HepG2 (cell line): ENCODE results near the gene PPM1M. TPM values are rescaled to one million over a fixed set of nuclear protein-coding genes. Genes with fewer than 3 reads are reported as not detected.
A peak's percentile ranks its signal among the peaks of the same experiment; 100 is the strongest.

Experiments used
- GATAD2A ChIP-seq: IDR thresholded peaks from 2 replicates; pipeline ENCODE4 v1.6.1; 2016
- IRX3 ChIP-seq: sonication (generic); formaldehyde crosslinking; IDR thresholded peaks from 2 replicates; pipeline ENCODE4 v1.8.1; 2023; ENCODE audit warnings: mild to moderate bottlenecking, low read depth, missing genetic modification reagents, borderline replicate concordance
- MED13 ChIP-seq: sonication (generic); formaldehyde crosslinking; IDR thresholded peaks from 2 replicates; pipeline ENCODE4 v1.5.0; 2020; ENCODE audit warnings: missing genetic modification reagents
- PLRG1 ChIP-seq: fragments of 450-650 bp; conservative IDR thresholded peaks from 2 replicates; pipeline ENCODE4 v1.6.1; 2016
- SMARCC2 ChIP-seq: fragments of 450-650 bp; IDR thresholded peaks from 2 replicates; pipeline ENCODE4 v1.6.1; 2017; ENCODE audit warnings: antibody characterized with exemption, mild to moderate bottlenecking
- SUZ12 ChIP-seq: fragments of 150-350 bp; IDR thresholded peaks from 2 replicates; pipeline ENCODE4 v1.6.1; 2014; ENCODE audit warnings: low read depth, low read length
- WIZ ChIP-seq: sonication (generic); formaldehyde crosslinking; IDR thresholded peaks from 2 replicates; pipeline ENCODE4 v1.5.1; 2020; ENCODE audit warnings: mild to moderate bottlenecking, missing genetic modification reagents
- ZBTB34 ChIP-seq: sonication (generic); formaldehyde crosslinking; IDR thresholded peaks from 2 replicates; pipeline ENCODE4 v1.8.0; 2022; ENCODE audit warnings: mild to moderate bottlenecking, missing genetic modification reagents
- ZMYM4 ChIP-seq: sonication (generic); formaldehyde crosslinking; IDR thresholded peaks from 2 replicates; pipeline ENCODE4 v1.8.1; 2023; ENCODE audit warnings: mild to moderate bottlenecking, missing genetic modification reagents
- ZNF12 ChIP-seq: sonication (generic); formaldehyde crosslinking; IDR thresholded peaks from 2 replicates; pipeline ENCODE4 v1.5.0; 2020; ENCODE audit warnings: missing genetic modification reagents
- ZNF687 ChIP-seq: sonication (generic); formaldehyde crosslinking; IDR thresholded peaks from 2 replicates; pipeline ENCODE4 v1.5.1; 2020; ENCODE audit warnings: mild to moderate bottlenecking, missing genetic modification reagents, moderate library complexity
- ZNF746 ChIP-seq: sonication (generic); formaldehyde crosslinking; IDR thresholded peaks from 2 replicates; pipeline ENCODE4 v1.8.0; 2022; ENCODE audit warnings: mild to moderate bottlenecking, missing genetic modification reagents
- ZNF766 ChIP-seq: sonication (generic); formaldehyde crosslinking; IDR thresholded peaks from 2 replicates; pipeline ENCODE4 v1.5.0; 2020; ENCODE audit warnings: missing genetic modification reagents, borderline replicate concordance
- polyA plus RNA-seq, 8 experiments: library from polyadenylated mRNA; depleted of rRNA in 3 of 8; stranded (reverse) in 7 of 8; unstranded in 1 of 8; fragments of >200 nt; fragmentation: Illumina TruSeq in 4 of 8; extraction: Trizol in 4 of 8; gene quantifications; 2 replicates each; pipeline versions ENCODE4 v1.2.1 to v1.2.3, GENCODE V29; 2011 to 2016; ENCODE audit warnings: low read depth in 4 of 8, missing spikeins in 1 of 8, mixed read lengths in 1 of 8; ENCODE audit not compliant: insufficient read depth in 1 of 8
- total RNA-seq, 5 experiments: library from RNA; depleted of rRNA; stranded (reverse); fragments of >200 nt; fragmentation: Illumina TruSeq; extraction: Trizol; gene quantifications; 2 replicates each; pipeline ENCODE4 v1.2.3, GENCODE V29; 2016; ENCODE audit warnings: low read depth in 1 of 5
- TF ChIP-seq, protein P1 (sequence below): IDR thresholded peaks from 2 replicates; pipeline ENCODE4 v1.6.1; 2016; ENCODE audit warnings: low read depth, missing genetic modification reagents, missing compliant biosample characterization
- TF ChIP-seq, protein P2 (sequence below): sonication (generic); formaldehyde crosslinking; IDR thresholded peaks from 2 replicates; pipeline ENCODE4 v1.5.0; 2020; ENCODE audit warnings: missing genetic modification reagents
- TF ChIP-seq, protein P3 (sequence below): sonication (generic); IDR thresholded peaks from 2 replicates; pipeline ENCODE4 v1.6.1; 2016; ENCODE audit warnings: low read depth, borderline replicate concordance

The PPM1M gene
- total and polyA plus RNA-seq, 2 of the 13 experiments (the other 11 are each of a cell fraction or from before 2014, with no cell fraction given), result 2.5 to 5.9 TPM

DNA sequence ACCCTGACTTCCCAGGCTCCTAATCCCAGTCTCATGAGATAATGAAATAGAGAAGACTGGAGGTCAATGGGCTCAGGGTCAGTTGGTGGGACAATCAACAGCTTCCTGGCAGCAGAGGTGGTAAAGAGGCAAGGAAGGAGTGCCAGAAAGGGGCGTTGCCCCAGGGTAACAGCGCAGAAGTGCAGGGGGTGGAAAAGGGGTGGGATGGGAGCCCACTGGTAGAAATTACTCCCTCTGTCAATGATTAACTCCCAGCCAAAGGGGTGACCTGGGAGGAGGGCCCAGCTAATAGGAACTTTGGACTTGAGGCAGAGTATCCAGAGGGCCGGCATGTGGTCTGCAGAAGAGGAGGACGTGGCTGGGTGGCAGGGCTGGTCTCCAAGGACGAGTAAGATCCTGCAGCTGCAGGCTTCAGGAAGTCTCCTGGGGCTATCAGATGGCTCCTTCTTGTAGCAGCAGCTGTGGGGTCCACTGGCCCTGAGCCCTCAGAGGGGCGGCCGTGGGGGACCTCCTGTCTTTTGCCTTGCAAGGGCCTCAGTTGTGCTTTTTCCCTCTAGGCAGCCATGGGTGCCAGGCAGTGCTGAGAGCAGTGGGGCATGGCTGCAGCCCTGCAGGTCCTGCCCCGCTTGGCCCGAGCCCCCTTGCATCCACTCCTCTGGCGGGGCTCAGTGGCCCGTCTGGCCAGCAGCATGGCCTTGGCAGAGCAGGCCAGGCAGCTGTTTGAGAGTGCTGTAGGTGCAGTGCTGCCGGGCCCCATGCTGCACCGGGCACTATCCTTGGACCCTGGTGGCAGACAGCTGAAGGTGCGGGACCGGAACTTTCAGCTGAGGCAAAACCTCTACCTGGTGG lies 44.4 kb downstream of the PPM1M start (continued):
- peak; percentile 87 for TF ChIP-seq ZNF687 (CRISPR knock-in tag)
- TF ChIP-seq, protein P1, sequence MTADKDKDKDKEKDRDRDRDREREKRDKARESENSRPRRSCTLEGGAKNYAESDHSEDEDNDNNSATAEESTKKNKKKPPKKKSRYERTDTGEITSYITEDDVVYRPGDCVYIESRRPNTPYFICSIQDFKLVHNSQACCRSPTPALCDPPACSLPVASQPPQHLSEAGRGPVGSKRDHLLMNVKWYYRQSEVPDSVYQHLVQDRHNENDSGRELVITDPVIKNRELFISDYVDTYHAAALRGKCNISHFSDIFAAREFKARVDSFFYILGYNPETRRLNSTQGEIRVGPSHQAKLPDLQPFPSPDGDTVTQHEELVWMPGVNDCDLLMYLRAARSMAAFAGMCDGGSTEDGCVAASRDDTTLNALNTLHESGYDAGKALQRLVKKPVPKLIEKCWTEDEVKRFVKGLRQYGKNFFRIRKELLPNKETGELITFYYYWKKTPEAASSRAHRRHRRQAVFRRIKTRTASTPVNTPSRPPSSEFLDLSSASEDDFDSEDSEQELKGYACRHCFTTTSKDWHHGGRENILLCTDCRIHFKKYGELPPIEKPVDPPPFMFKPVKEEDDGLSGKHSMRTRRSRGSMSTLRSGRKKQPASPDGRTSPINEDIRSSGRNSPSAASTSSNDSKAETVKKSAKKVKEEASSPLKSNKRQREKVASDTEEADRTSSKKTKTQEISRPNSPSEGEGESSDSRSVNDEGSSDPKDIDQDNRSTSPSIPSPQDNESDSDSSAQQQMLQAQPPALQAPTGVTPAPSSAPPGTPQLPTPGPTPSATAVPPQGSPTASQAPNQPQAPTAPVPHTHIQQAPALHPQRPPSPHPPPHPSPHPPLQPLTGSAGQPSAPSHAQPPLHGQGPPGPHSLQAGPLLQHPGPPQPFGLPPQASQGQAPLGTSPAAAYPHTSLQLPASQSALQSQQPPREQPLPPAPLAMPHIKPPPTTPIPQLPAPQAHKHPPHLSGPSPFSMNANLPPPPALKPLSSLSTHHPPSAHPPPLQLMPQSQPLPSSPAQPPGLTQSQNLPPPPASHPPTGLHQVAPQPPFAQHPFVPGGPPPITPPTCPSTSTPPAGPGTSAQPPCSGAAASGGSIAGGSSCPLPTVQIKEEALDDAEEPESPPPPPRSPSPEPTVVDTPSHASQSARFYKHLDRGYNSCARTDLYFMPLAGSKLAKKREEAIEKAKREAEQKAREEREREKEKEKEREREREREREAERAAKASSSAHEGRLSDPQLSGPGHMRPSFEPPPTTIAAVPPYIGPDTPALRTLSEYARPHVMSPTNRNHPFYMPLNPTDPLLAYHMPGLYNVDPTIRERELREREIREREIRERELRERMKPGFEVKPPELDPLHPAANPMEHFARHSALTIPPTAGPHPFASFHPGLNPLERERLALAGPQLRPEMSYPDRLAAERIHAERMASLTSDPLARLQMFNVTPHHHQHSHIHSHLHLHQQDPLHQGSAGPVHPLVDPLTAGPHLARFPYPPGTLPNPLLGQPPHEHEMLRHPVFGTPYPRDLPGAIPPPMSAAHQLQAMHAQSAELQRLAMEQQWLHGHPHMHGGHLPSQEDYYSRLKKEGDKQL (CRISPR knock-in tag), result peak; percentile 32; the same call in 1 of the 2 replicates
- no peak for TF ChIP-seq SUZ12
- TF ChIP-seq GATAD2A (CRISPR knock-in tag), result peak; percentile 58
- TF ChIP-seq, protein P2, sequence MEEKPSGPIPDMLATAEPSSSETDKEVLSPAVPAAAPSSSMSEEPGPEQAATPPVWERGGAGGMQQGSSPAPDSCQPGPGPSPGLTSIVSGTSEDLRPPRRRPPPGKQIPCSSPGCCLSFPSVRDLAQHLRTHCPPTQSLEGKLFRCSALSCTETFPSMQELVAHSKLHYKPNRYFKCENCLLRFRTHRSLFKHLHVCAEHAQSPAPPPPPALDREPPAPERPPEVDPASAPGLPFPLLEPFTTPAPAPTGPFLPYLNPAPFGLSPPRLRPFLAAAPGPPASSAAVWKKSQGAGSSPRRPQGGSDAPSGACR (CRISPR knock-in tag), result peak; percentile 71; the same call in 1 of the 2 replicates
- 0 out of 2 replicates have a peak, but pooled peaks have one; percentile 35 for TF ChIP-seq MED13 (CRISPR knock-in tag)
- no peak for TF ChIP-seq WIZ
- TF ChIP-seq ZMYM4, result peak; percentile 65
- TF ChIP-seq ZNF746 (CRISPR knock-in tag), result 0 out of 2 replicates have a peak, but pooled peaks have one; percentile 19
- TF ChIP-seq ZBTB34 (CRISPR knock-in tag), result peak; percentile 97
- TF ChIP-seq ZNF12, result no peak; the same call in 1 of the 2 replicates
- no peak for TF ChIP-seq PLRG1
- TF ChIP-seq ZNF766 (CRISPR knock-in tag), result 0 out of 2 replicates have a peak, but pooled peaks have one; percentile 30
- TF ChIP-seq, protein P3, sequence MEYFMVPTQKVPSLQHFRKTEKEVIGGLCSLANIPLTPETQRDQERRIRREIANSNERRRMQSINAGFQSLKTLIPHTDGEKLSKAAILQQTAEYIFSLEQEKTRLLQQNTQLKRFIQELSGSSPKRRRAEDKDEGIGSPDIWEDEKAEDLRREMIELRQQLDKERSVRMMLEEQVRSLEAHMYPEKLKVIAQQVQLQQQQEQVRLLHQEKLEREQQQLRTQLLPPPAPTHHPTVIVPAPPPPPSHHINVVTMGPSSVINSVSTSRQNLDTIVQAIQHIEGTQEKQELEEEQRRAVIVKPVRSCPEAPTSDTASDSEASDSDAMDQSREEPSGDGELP, result peak; percentile 50; the same call in 1 of the 2 replicates
- TF ChIP-seq SMARCC2, result no peak
- TF ChIP-seq IRX3 (CRISPR knock-in tag), result peak; percentile 41; the same call in 1 of the 2 replicates
